A549 (cell line): Measurements from ENCODE around the gene KLHL11.
A peak's percentile ranks its signal among the peaks of the same experiment; 100 is the strongest.

Experiments used
- BHLHE40 ChIP-seq: IDR thresholded peaks from 2 replicates; pipeline ENCODE4 v1.6.1; 2012; ENCODE audit warnings: low read depth, low read length, inconsistent platforms
- JUN ChIP-seq, 2 experiments: fragments of >200 bp; sonication (Bioruptor Twin); formaldehyde crosslinking; IDR thresholded peaks; 2 replicates in 1 of 2; 3 replicates in 1 of 2; pipeline ENCODE4 v1.6.1; 2016 to 2017
- JUNB ChIP-seq: fragments of >200 bp; sonication (Bioruptor Twin); formaldehyde crosslinking; IDR thresholded peaks from 2 replicates; pipeline ENCODE4 v1.6.1; 2016
- MAFK ChIP-seq: fragments of 450-650 bp; IDR thresholded peaks from 2 replicates; pipeline ENCODE4 v1.6.1; 2014; ENCODE audit not compliant: partially characterized antibody
- NPAS2 ChIP-seq: fragments of 250-450 bp; sonication (Bioruptor Pico); IDR thresholded peaks from 2 replicates; pipeline ENCODE4 v1.8.0; 2022; ENCODE audit warnings: mild to moderate bottlenecking, moderate library complexity, borderline replicate concordance
- NR3C1 ChIP-seq: fragments of >200 bp; sonication (Bioruptor Twin); formaldehyde crosslinking; IDR thresholded peaks from 3 replicates; pipeline ENCODE4 v1.6.1; 2017
- PHF8 ChIP-seq: fragments of 200-600 bp; sonication (generic); IDR thresholded peaks from 2 replicates; pipeline ENCODE4 v1.6.1; 2016; ENCODE audit warnings: low read depth, mild to moderate bottlenecking, antibody characterized with exemption, moderate library complexity, borderline replicate concordance
- POLR2A ChIP-seq: IDR thresholded peaks from 2 replicates; pipeline ENCODE4 v1.6.1; 2012; ENCODE audit warnings: mild to moderate bottlenecking, low read length
- TF ChIP-seq, protein P1 (sequence below): fragments of 200-600 bp; sonication (generic); IDR thresholded peaks from 2 replicates; pipeline ENCODE4 v1.6.1; 2016; ENCODE audit warnings: antibody characterized with exemption, mild to moderate bottlenecking, moderate library complexity
- TF ChIP-seq, protein P2 (sequence below): fragments of >200 bp; sonication (Bioruptor Twin); formaldehyde crosslinking; IDR thresholded peaks from 3 replicates; pipeline ENCODE4 v1.5.1; 2016
- TF ChIP-seq, protein P3 (sequence below): fragments of >200 bp; sonication (Bioruptor Twin); formaldehyde crosslinking; IDR thresholded peaks from 2 replicates; pipeline ENCODE4 v1.6.1; 2016

DNA sequence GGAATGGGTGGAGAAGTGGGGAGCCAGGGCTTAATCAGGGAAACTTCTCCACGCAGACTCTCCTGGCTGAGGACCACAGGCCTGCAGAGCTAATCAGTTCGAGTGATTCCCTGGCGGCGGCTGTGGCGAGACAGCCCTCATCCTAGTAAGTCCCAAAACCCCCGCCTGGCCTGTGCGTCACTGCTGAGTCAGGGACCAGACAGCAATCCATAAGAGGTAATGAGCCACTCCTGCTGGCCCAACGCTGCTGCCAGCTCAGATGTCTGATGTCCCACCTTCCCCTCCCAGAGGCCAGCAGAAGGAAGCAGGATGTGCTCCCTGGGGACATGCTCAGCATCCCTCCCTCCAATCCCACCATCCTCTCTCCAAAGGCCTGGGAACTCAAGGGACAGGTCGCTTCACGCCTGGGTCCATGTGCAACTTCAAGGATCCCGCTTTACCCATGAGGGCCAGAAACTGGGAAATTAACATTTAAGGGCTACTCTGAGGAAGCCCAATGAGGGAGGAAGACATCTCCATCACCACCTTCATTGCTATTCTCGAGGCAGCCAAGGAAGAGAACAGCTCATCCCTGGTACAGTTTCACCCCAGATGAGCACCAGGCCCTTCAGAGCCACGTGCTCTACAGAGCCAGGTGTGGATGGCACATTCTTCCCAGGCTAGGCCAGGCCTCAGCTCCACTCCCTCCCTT is 45.6 kb upstream of the KLHL11 start:
- TF ChIP-seq POLR2A (no peak), NPAS2 (CRISPR knock-in tag) (no peak), MAFK (peak; percentile 97), NR3C1 (no peak), JUNB (peak; percentile 73), PHF8 (no peak), BHLHE40 (no peak), JUN (IDR thresholded peaks at IDR 0.05) (peak; percentile 70 to 92; a peak in 4 of 5 replicates)
- TF ChIP-seq, protein P1, sequence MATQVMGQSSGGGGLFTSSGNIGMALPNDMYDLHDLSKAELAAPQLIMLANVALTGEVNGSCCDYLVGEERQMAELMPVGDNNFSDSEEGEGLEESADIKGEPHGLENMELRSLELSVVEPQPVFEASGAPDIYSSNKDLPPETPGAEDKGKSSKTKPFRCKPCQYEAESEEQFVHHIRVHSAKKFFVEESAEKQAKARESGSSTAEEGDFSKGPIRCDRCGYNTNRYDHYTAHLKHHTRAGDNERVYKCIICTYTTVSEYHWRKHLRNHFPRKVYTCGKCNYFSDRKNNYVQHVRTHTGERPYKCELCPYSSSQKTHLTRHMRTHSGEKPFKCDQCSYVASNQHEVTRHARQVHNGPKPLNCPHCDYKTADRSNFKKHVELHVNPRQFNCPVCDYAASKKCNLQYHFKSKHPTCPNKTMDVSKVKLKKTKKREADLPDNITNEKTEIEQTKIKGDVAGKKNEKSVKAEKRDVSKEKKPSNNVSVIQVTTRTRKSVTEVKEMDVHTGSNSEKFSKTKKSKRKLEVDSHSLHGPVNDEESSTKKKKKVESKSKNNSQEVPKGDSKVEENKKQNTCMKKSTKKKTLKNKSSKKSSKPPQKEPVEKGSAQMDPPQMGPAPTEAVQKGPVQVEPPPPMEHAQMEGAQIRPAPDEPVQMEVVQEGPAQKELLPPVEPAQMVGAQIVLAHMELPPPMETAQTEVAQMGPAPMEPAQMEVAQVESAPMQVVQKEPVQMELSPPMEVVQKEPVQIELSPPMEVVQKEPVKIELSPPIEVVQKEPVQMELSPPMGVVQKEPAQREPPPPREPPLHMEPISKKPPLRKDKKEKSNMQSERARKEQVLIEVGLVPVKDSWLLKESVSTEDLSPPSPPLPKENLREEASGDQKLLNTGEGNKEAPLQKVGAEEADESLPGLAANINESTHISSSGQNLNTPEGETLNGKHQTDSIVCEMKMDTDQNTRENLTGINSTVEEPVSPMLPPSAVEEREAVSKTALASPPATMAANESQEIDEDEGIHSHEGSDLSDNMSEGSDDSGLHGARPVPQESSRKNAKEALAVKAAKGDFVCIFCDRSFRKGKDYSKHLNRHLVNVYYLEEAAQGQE: no peak
- TF ChIP-seq, protein P2, sequence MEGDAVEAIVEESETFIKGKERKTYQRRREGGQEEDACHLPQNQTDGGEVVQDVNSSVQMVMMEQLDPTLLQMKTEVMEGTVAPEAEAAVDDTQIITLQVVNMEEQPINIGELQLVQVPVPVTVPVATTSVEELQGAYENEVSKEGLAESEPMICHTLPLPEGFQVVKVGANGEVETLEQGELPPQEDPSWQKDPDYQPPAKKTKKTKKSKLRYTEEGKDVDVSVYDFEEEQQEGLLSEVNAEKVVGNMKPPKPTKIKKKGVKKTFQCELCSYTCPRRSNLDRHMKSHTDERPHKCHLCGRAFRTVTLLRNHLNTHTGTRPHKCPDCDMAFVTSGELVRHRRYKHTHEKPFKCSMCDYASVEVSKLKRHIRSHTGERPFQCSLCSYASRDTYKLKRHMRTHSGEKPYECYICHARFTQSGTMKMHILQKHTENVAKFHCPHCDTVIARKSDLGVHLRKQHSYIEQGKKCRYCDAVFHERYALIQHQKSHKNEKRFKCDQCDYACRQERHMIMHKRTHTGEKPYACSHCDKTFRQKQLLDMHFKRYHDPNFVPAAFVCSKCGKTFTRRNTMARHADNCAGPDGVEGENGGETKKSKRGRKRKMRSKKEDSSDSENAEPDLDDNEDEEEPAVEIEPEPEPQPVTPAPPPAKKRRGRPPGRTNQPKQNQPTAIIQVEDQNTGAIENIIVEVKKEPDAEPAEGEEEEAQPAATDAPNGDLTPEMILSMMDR: peak; percentile 13; the same call in 1 of the 3 replicates
- TF ChIP-seq, protein P3, sequence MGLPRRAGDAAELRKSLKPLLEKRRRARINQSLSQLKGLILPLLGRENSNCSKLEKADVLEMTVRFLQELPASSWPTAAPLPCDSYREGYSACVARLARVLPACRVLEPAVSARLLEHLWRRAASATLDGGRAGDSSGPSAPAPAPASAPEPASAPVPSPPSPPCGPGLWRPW: no peak
